ENCODE results near the gene PFAS.

The PFAS gene

GRCh38 chr17:8267480-8268147 lies 18.5 kb downstream of the PFAS start:
- DNase-seq (ENCODE audit: low spot score): no peak

GRCh38 chr17:8268550-8269298 lies 19.6 kb downstream of the PFAS start:
- no peak for DNase-seq (ENCODE audit: low spot score)

GRCh38 chr17:8272421-8272820 lies 23.3 kb downstream of the PFAS start:
- no peak for DNase-seq (ENCODE audit: low spot score)

GRCh38 chr17:8273884-8274444 lies 24.9 kb downstream of the PFAS start:
- DNase-seq (ENCODE audit: low spot score): no peak

- DNase-seq (ENCODE audit: low spot score): no peak
Observed at GRCh38 chr17:8274816-8275215, 25.7 kb downstream of the PFAS start.

- DNase-seq (ENCODE audit: low spot score): no peak
Observed at GRCh38 chr17:8275421-8276290, 26.6 kb downstream of the PFAS start.

GRCh38 chr17:8277317-8277716 lies 28.2 kb downstream of the PFAS start:
- DNase-seq (ENCODE audit: low spot score): no peak

- no peak for DNase-seq (ENCODE audit: low spot score)
Observed at GRCh38 chr17:8282345-8282744, 33.3 kb downstream of the PFAS start.

- no peak for DNase-seq (ENCODE audit: low spot score)
Observed at GRCh38 chr17:8283356-8283755, 34.3 kb downstream of the PFAS start.

GRCh38 chr17:8284126-8284525 lies 35.0 kb downstream of the PFAS start:
- DNase-seq (ENCODE audit: low spot score): no peak

GRCh38 chr17:8285270-8286181 lies 36.4 kb downstream of the PFAS start:
- DNase-seq (ENCODE audit: low spot score): no peak

GRCh38 chr17:8287651-8288335 lies 38.7 kb downstream of the PFAS start:
- no peak for DNase-seq (ENCODE audit: low spot score)

GRCh38 chr17:8288336-8289102 lies 39.4 kb downstream of the PFAS start, which contains the start of gene RANGRF:
Gene RANGRF (plus strand): TSS chr17:8288670. CDS start chr17:8288789, 119 bp downstream.
- peak; percentile 96 for DNase-seq (ENCODE audit: low spot score)

GRCh38 chr17:8289103-8289397 lies 40.0 kb downstream of the PFAS start:
- DNase-seq (ENCODE audit: low spot score): no peak

GRCh38 chr17:8290043-8290442 lies 41.0 kb downstream of the PFAS start:
- DNase-seq (ENCODE audit: low spot score): no peak

- no peak for DNase-seq (ENCODE audit: low spot score)
Observed at GRCh38 chr17:8292639-8293395, 43.7 kb downstream of the PFAS start.

- DNase-seq (ENCODE audit: low spot score): no peak
Observed at GRCh38 chr17:8294361-8294760, 45.3 kb downstream of the PFAS start.

- DNase-seq (ENCODE audit: low spot score): no peak
Observed at GRCh38 chr17:8294814-8295316, 45.8 kb downstream of the PFAS start.

GRCh38 chr17:8300226-8300625 lies 51.1 kb downstream of the PFAS start:
- no peak for DNase-seq (ENCODE audit: low spot score)
